PC-9 (cell line): ENCODE results near the gene CCL21. TPM values are rescaled to one million over a fixed set of nuclear protein-coding genes. Genes with fewer than 3 reads are reported as not detected.

Experiments
- BruUV-seq: library from RNA; stranded (reverse); fragments of 400-500 nt; replicated peaks from 2 replicates; lab custom pipeline; 2021; lab: Mats Ljungman, UMichigan
- CTCF ChIA-PET: fragments of 300-600 bp; sonication (Branson Sonifier 250); formaldehyde crosslinking; loops from one replicate; lab custom pipeline; 2022; ENCODE audit warnings: antibody characterized with exemption; lab: Charles Lee
- POLR2A ChIA-PET: fragments of 300-600 bp; sonication (Branson Sonifier 250); formaldehyde crosslinking; loops from one replicate; lab custom pipeline; 2022; ENCODE audit warnings: antibody characterized with exemption; ENCODE audit not compliant: unreplicated experiment; lab: Charles Lee
- DNase-seq, 2 experiments: peaks; one replicate each; pipeline versions ENCODE4 v3.0.0 to v3.0.0-alpha.2; 2015 to 2022; ENCODE audit warnings: mixed read lengths in 1 of 2
- H2AFZ ChIP-seq: fragments of 200-600 bp; sonication (generic); 2 replicates; pipeline ENCODE4 v1.8.1; 2017; ENCODE audit warnings: antibody characterized with exemption
- H3F3A ChIP-seq: fragments of 200-600 bp; sonication (generic); 2 replicates; pipeline ENCODE4 v1.8.1; 2017; ENCODE audit warnings: antibody characterized with exemption, mild to moderate bottlenecking, low read depth; ENCODE audit not compliant: insufficient read depth
- H3K27ac ChIP-seq: fragments of 200-600 bp; sonication (generic); 2 replicates; pipeline ENCODE4 v1.6.1; 2016; ENCODE audit warnings: mixed run types
- H3K27me3 ChIP-seq: fragments of 200-600 bp; sonication (generic); 2 replicates; pipeline ENCODE4 v1.6.1; 2016; ENCODE audit warnings: low read depth, mixed run types; ENCODE audit not compliant: insufficient read depth
- H3K36me3 ChIP-seq: fragments of 200-600 bp; sonication (generic); 2 replicates; pipeline ENCODE4 v1.6.1; 2016; ENCODE audit warnings: low read depth, mixed run types
- H3K4me1 ChIP-seq: fragments of 200-600 bp; sonication (generic); replicated peaks from 2 replicates; pipeline ENCODE4 v1.6.1; 2016; ENCODE audit warnings: mixed run types; ENCODE audit not compliant: insufficient read depth
- H3K4me2 ChIP-seq: fragments of 200-600 bp; sonication (generic); 2 replicates; pipeline ENCODE4 v1.6.1; 2017; ENCODE audit warnings: mixed run types
- H3K4me3 ChIP-seq: fragments of 200-600 bp; sonication (generic); 2 replicates; pipeline ENCODE4 v1.6.1; 2016; ENCODE audit warnings: mixed run types
- H3K79me2 ChIP-seq: fragments of 200-600 bp; sonication (generic); 2 replicates; pipeline ENCODE4 v1.6.1; 2017; ENCODE audit warnings: low read depth, mixed run types
- H3K9me2 ChIP-seq: fragments of 200-600 bp; sonication (generic); 2 replicates; pipeline ENCODE4 v1.8.1; 2017; ENCODE audit warnings: mild to moderate bottlenecking; ENCODE audit not compliant: insufficient read depth
- H3K9me3 ChIP-seq: fragments of 200-600 bp; sonication (generic); 2 replicates; pipeline ENCODE4 v1.8.1; 2016; ENCODE audit warnings: low read depth; ENCODE audit not compliant: insufficient read depth
- H4K20me1 ChIP-seq: fragments of 200-600 bp; sonication (generic); 2 replicates; pipeline ENCODE4 v1.8.1; 2017; ENCODE audit not compliant: insufficient read depth
- EZH2 ChIP-seq: fragments of 200-600 bp; sonication (generic); IDR thresholded peaks from 2 replicates; pipeline ENCODE4 v1.8.0; 2017; ENCODE audit warnings: antibody characterized with exemption, low read depth
- intact Hi-C: fragments of 100-400 bp; cut with micrococcal nuclease; formaldehyde crosslinking; loops from one replicate; pipeline ENCODE4 v1.10.0; 2022; ENCODE audit not compliant: unreplicated experiment
- total RNA-seq: library from RNA; stranded (reverse); gene quantifications from 2 replicates; pipeline ENCODE4 v1.2.3, GENCODE V29; 2021
- TF ChIP-seq, protein P1 (sequence below): fragments of 200-600 bp; sonication (generic); conservative IDR thresholded peaks from 2 replicates; pipeline ENCODE4 v1.6.1; 2017; ENCODE audit warnings: mixed run types, antibody characterized with exemption, mild to moderate bottlenecking, moderate library complexity

The CCL21 gene
- total RNA-seq, 1 experiment from 2014 or later = not detected

DNA sequence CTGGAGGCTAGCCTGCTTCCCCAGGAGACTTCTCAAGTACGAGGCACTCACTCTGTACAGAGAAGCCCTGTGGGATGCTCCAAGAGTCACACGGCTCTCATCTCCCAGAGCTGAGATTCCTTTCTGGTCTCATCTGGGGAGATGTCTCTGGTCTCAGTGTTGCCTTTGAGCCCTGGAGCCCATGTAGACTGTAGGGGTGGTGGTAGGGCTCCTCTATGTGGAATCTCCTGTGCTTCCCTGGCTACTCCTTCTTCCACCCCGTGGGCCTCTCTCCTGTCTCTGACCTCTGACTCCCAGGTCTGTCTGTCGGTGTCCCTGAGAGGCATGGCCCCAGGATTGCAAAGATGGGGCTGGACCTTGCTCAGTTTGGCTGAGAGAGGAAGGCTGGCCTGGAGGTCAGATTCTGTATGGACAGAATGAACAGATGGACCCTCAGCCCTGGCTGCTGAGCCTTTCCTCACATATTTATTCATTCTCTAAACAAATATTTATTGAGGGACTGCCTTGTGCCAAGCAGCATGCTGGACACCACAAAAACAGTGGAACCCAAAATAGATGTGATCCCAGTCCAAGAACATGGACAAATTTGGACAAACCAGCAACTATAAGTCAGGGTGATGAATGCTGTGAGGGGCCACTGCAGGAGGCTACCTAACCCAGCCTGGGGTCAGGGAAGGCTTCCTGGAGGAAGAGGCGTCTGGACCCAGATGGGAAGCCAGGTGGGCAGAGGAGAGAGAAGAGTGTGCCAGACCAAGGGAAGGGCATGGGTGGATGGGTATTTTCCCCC, 21.4 kb downstream of the CCL21 start:
- no peaks in the 10 kb centered on the region for H4K20me1 ChIP-seq
- no peak overlapping the region for H3K4me3 ChIP-seq
- no peaks in the 10 kb centered on the region for H3K79me2 ChIP-seq
- BruUV-seq = no TSS peak
- no peak overlapping the region for H3K4me2 ChIP-seq
- POLR2A ChIA-PET = no interaction called here
- H3K9me2 ChIP-seq = no peaks in the 10 kb centered on the region
- no peaks in the 10 kb centered on the region for H3K27me3 ChIP-seq
- H3K9me3 ChIP-seq = no peaks in the 10 kb centered on the region
- no peaks in the 10 kb centered on the region for H3K36me3 ChIP-seq
- no peaks in the 10 kb centered on the region for H3K4me1 ChIP-seq
- DNase-seq = no peak
- TF ChIP-seq EZH2 = no peak
- TF ChIP-seq, protein P1, sequence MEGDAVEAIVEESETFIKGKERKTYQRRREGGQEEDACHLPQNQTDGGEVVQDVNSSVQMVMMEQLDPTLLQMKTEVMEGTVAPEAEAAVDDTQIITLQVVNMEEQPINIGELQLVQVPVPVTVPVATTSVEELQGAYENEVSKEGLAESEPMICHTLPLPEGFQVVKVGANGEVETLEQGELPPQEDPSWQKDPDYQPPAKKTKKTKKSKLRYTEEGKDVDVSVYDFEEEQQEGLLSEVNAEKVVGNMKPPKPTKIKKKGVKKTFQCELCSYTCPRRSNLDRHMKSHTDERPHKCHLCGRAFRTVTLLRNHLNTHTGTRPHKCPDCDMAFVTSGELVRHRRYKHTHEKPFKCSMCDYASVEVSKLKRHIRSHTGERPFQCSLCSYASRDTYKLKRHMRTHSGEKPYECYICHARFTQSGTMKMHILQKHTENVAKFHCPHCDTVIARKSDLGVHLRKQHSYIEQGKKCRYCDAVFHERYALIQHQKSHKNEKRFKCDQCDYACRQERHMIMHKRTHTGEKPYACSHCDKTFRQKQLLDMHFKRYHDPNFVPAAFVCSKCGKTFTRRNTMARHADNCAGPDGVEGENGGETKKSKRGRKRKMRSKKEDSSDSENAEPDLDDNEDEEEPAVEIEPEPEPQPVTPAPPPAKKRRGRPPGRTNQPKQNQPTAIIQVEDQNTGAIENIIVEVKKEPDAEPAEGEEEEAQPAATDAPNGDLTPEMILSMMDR = no peak
- no peak overlapping the region for H3K27ac ChIP-seq
- H3F3A ChIP-seq = no peaks in the 10 kb centered on the region
- intact Hi-C loops = no loop called here
- CTCF ChIA-PET = no interaction called here
- H2AFZ ChIP-seq = no peak overlapping the region

DNA sequence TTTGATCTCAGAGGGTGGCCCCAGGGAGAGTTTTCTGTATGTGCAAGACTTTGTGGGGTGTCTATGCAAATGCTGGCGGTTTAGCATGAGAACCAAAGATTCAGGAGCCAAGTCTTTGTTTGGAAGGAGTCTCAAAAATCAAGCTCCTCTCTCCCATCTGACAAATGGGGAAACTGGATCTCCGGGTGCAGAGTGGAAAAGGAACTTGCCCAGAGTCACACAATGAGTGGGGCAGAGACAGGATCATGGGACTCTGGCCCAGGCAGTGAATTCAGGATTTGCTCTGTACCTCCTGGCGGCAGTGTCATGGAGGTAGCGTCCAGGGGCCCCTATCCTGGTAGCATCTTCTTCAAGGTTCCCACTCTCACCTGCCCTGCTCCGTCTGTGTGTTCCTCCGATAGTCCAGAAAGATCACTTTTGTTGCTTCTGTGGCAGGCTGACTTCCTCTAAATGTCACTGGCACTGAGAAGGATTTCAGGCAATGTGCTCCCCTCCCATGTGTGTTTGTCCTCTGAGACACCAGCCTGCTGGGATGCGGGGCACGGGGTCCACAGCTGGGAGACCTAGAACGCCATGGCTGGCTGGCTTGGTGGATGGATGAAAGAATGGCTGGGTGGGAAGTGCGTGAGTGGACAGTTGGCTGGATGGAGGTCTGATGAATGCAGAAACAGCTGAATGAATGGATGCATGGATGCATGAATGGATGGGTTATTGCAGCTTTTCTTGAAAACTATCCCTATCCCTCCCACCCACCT, 22.5 kb downstream of the CCL21 start:
- H3K9me2 ChIP-seq = no peaks in the 10 kb centered on the region
- no peak overlapping the region for H2AFZ ChIP-seq
- no peaks in the 10 kb centered on the region for H3K9me3 ChIP-seq
- ChIA-PET POLR2A (no interaction called here), CTCF (no interaction called here)
- H3K79me2 ChIP-seq = no peaks in the 10 kb centered on the region
- no peak overlapping the region for H3K4me2 ChIP-seq
- no peaks in the 10 kb centered on the region for H3F3A ChIP-seq
- TF ChIP-seq, protein P1 = no peak
- TF ChIP-seq EZH2 = no peak
- intact Hi-C loops = no loop called here
- H4K20me1 ChIP-seq = no peaks in the 10 kb centered on the region
- no peaks in the 10 kb centered on the region for H3K36me3 ChIP-seq
- no peak for DNase-seq
- H3K4me3 ChIP-seq = no peak overlapping the region
- H3K4me1 ChIP-seq = no peaks in the 10 kb centered on the region
- no TSS peak for BruUV-seq
- H3K27ac ChIP-seq = no peak overlapping the region
- no peaks in the 10 kb centered on the region for H3K27me3 ChIP-seq

DNA sequence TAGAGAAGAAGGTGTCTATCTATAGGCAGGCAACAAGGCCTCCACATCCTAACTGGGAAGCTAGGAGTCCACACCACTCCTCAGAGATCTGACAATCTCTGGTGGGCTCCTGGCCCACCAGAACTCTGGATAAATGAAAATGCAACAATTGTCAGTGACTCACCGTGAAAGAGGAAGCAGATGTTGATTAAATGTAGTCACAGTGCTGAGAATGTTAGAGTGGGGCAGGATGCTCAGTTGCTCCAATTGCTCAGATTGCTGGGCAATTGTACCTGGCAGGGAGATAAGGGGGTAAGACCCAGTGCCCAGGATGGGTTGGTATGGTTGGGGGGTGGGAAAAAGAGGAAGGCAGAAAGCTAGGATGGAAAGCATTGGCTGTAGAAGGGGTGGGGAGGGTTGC, 23.2 kb downstream of the CCL21 start:
- no peaks in the 10 kb centered on the region for H3K27me3 ChIP-seq
- no peaks in the 10 kb centered on the region for H3K36me3 ChIP-seq
- H3K4me3 ChIP-seq = no peak overlapping the region
- no peak overlapping the region for H3K27ac ChIP-seq
- no peak overlapping the region for H2AFZ ChIP-seq
- no peaks in the 10 kb centered on the region for H3F3A ChIP-seq
- H4K20me1 ChIP-seq = no peaks in the 10 kb centered on the region
- no peak overlapping the region for H3K4me2 ChIP-seq
- ChIA-PET CTCF (no interaction called here), POLR2A (no interaction called here)
- no peaks in the 10 kb centered on the region for H3K9me3 ChIP-seq
- no peak for DNase-seq
- no peaks in the 10 kb centered on the region for H3K9me2 ChIP-seq
- no peaks in the 10 kb centered on the region for H3K79me2 ChIP-seq
- TF ChIP-seq, protein P1 = no peak
- no peaks in the 10 kb centered on the region for H3K4me1 ChIP-seq
- BruUV-seq = no TSS peak
- intact Hi-C loops = no loop called here
